Heart left ventricle (tissue), 13 donors: Measurements from ENCODE around the gene LHFPL4.

Experiments
- POLR2A ChIP-seq, 2 donors: fragments of 450-650 bp; IDR thresholded peaks; one replicate each; pipeline ENCODE4 v1.6.1; 2017; ENCODE audit warnings: antibody characterized with exemption in 2 of 2, mild to moderate bottlenecking in 2 of 2, moderate library complexity in 2 of 2
- TF ChIP-seq, protein P1 (sequence below), 12 donors: fragments of 200-600 bp; sonication (generic) in 4 of 12; IDR thresholded peaks; one replicate each; pipeline versions ENCODE4 v1.5.0 to v1.8.0; 2018 to 2022; ENCODE audit warnings: antibody characterized with exemption in 12 of 12, mild to moderate bottlenecking in 5 of 12
- donor health status: ischemic (EF 13 %, LVEDD 7.1; RV severe dilation, severe dysfunction).
- donor health status: DM: no; HTN: yes; CAD: no.
- donor health status: DM: no; HTN: no; CAD: no.
- donor health status: ischemic (EF 25% LVEDD 6.9; RV normal size, moderate dysfunction).
- donor health status: ischemic (EF 25% LVEDD 5.7; RV mildly dilated, moderate dysfunction).
- donor health status: ischemic (EF 35%, LVEDD 5.7; RV mildly dilated, moderate dysfunction).
- donor health status: nonischemic (EF 11% LVEDD 7.7; RV severe dilation, severe dysfunction).
- donor health status: DM: yes; HTN: yes; CAD: no.
- donor health status: PGD.
- donor health status: ischemic (EF 29% LVEDD 5.4; RV normal size, mild dysfunction).
- donor health status: nonischemic (EF 23%, LVEDD 6.1; RV moderate dilation, normal function).

GRCh38 chr3:9452417-9452816, 101.2 kb downstream of the LHFPL4 start:
- TF ChIP-seq, protein P1, sequence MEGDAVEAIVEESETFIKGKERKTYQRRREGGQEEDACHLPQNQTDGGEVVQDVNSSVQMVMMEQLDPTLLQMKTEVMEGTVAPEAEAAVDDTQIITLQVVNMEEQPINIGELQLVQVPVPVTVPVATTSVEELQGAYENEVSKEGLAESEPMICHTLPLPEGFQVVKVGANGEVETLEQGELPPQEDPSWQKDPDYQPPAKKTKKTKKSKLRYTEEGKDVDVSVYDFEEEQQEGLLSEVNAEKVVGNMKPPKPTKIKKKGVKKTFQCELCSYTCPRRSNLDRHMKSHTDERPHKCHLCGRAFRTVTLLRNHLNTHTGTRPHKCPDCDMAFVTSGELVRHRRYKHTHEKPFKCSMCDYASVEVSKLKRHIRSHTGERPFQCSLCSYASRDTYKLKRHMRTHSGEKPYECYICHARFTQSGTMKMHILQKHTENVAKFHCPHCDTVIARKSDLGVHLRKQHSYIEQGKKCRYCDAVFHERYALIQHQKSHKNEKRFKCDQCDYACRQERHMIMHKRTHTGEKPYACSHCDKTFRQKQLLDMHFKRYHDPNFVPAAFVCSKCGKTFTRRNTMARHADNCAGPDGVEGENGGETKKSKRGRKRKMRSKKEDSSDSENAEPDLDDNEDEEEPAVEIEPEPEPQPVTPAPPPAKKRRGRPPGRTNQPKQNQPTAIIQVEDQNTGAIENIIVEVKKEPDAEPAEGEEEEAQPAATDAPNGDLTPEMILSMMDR (IDR thresholded peaks at IDR 0.05) = no peak
- TF ChIP-seq POLR2A (IDR thresholded peaks at IDR 0.05) = no peak
